Measurements from ENCODE around the gene PSMA4.
"Not testable (repeated sequence)": the region's sequence is repeated elsewhere in the genome, so short reads cannot be mapped to it uniquely, and the experiment has no call there.

Gene PSMA4

GRCh38 chr15:78537266-78537905 is 2.9 kb upstream of the PSMA4 start:
- no peak for DNase-seq (ENCODE audit: extremely low spot score)
- ChIA-PET POLR2A (no interaction called here), CTCF (interaction anchor here (1.5 kb wide), 1 partner anchor 29 kb away, joined by 4 read pairs; no protein-coding TSS in a partner anchor)
- TF ChIP-seq CTCF (IDR thresholded peaks at IDR 0.05; ENCODE audit: control extremely low read depth, extremely low read depth, low read depth, missing control alignments): no peak

- ChIA-PET POLR2A (no interaction called here), CTCF (no interaction called here)
- no peak for TF ChIP-seq CTCF (IDR thresholded peaks at IDR 0.05; ENCODE audit: control extremely low read depth, extremely low read depth, low read depth, missing control alignments)
- DNase-seq (ENCODE audit: extremely low spot score): no peak
Observed at GRCh38 chr15:78538358-78538757, 1.9 kb upstream of the PSMA4 start.

DNA sequence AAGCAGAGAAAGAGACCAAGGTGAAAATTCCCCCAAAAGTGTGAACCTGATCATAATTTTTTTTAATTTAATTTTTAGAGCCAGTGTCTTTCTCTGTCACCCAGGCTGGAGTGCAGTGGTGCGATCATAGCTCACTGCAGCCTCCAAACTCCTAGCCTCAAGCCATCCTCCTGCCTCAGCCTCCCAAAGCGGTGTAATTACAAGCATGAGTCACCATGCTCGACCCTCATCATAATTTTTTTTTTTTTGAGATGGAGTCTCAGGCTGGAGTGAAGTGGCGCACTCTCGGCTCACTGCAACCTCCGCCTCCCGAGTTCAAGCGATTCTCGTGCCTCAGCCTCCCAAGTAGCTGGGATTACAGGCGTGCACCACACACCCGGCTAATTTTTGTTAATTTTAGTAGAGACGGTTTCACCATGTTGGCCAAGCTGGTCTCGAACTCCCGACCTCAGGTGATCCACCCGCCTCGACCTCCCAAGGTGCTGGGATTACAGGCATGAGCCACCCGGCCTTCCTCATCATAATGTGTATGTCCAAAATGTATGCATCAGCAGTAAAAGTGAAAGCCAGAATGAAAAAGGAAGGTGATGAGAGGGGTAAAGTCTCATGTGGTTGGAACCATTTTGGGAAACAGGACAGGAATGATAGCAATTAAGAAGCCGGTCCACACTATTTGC is 642 bp upstream of the PSMA4 start:
- POLR2A ChIA-PET: interaction anchor here (0.7 to 1.1 kb wide), 3 partner anchors 26 to 439 kb away, joined by 3 read pairs; partner anchors contain the start of gene CHRNA5
- CTCF ChIA-PET: interaction anchor here (0.7 to 2.4 kb wide), 11 partner anchors 8 to 402 kb away, joined by 3 to 7 read pairs (median 4); no protein-coding TSS in a partner anchor
- DNase-seq (ENCODE audit: extremely low spot score): not testable (repeated sequence)

GRCh38 chr15:78540871-78541743 is 863 bp downstream of the PSMA4 start:
- no peak for TF ChIP-seq CTCF (IDR thresholded peaks at IDR 0.05; ENCODE audit: control extremely low read depth, extremely low read depth, low read depth, missing control alignments)
- ChIA-PET POLR2A (no interaction called here), CTCF (interaction anchor here (1.0 to 2.4 kb wide), 7 partner anchors 8 to 27 kb away, joined by 3 to 7 read pairs (median 5); no protein-coding TSS in a partner anchor)
- peak; percentile 29 for DNase-seq (ENCODE audit: extremely low spot score)

GRCh38 chr15:78541744-78542034 is 1.4 kb downstream of the PSMA4 start:
- CTCF ChIA-PET: interaction anchor here (1.0 to 2.4 kb wide), 3 partner anchors 17 to 20 kb away, joined by 3 to 6 read pairs (median 5); no protein-coding TSS in a partner anchor
- TF ChIP-seq CTCF (IDR thresholded peaks at IDR 0.05; ENCODE audit: control extremely low read depth, extremely low read depth, low read depth, missing control alignments): no peak
- POLR2A ChIA-PET: no interaction called here

GRCh38 chr15:78542647-78543046 is 2.4 kb downstream of the PSMA4 start:
- POLR2A ChIA-PET: no interaction called here
- no peak for TF ChIP-seq CTCF (IDR thresholded peaks at IDR 0.05; ENCODE audit: control extremely low read depth, extremely low read depth, low read depth, missing control alignments)
- no peak for DNase-seq (ENCODE audit: extremely low spot score)
- CTCF ChIA-PET: interaction anchor here (0.9 to 1.2 kb wide), 3 partner anchors 13 to 437 kb away, joined by 3 to 6 read pairs (median 3); partner anchors contain the start of gene CHRNA5

More at GRCh38 chr15:78541744-78542034, 1.4 kb downstream of the PSMA4 start:
- no peak for DNase-seq (ENCODE audit: extremely low spot score)

Measured in GM10248 (cell line).